CD14-positive monocyte (primary cell): ENCODE results near the gene TMTC2. TPM values are rescaled to one million over a fixed set of nuclear protein-coding genes. Genes with fewer than 3 reads are reported as not detected.
A peak's percentile ranks its signal among the peaks of the same experiment; 100 is the strongest.

ENCODE experiments used
- DNase-seq, 3 donors: peaks; one replicate each; pipeline ENCODE4 v3.0.0-alpha.2; 2011 to 2022
- H2AFZ ChIP-seq: 2 replicates; pipeline ENCODE4 v1.6.0; 2012; ENCODE audit warnings: mild to moderate bottlenecking, low read depth, low read length, inconsistent platforms; ENCODE audit not compliant: insufficient read depth, poor library complexity, severe bottlenecking
- H3K27ac ChIP-seq, 2 donors: 1 replicate in 1 of 2; 2 replicates in 1 of 2; pipeline ENCODE4 v1.5.1; 2012 to 2013; ENCODE audit warnings: low read length in 2 of 2, control low read depth in 1 of 2, inconsistent platforms in 1 of 2, low read depth in 1 of 2, mild to moderate bottlenecking in 1 of 2
- H3K27me3 ChIP-seq, 2 donors: one replicate each; pipeline versions ENCODE4 v1.6.0 to v1.6.1; 2011 to 2013; ENCODE audit warnings: low read length in 2 of 2; ENCODE audit not compliant: control insufficient read depth in 2 of 2, insufficient read depth in 2 of 2
- H3K36me3 ChIP-seq, 2 donors: replicated peaks in 1 of 2; 1 replicate in 1 of 2; 2 replicates in 1 of 2; pipeline versions ENCODE4 v1.5.1 to v1.6.1; 2012 to 2013; ENCODE audit warnings: low read length in 2 of 2, control low read depth in 1 of 2, inconsistent platforms in 1 of 2, mild to moderate bottlenecking in 1 of 2; ENCODE audit not compliant: insufficient read depth in 2 of 2, control insufficient read depth in 1 of 2
- H3K4me1 ChIP-seq, 2 donors: 1 replicate in 1 of 2; 2 replicates in 1 of 2; pipeline versions ENCODE4 v1.5.1 to v1.6.1; 2012 to 2013; ENCODE audit warnings: low read length in 2 of 2, control low read depth in 1 of 2, inconsistent platforms in 1 of 2, mild to moderate bottlenecking in 1 of 2, moderate library complexity in 1 of 2; ENCODE audit not compliant: insufficient read depth in 2 of 2, control insufficient read depth in 1 of 2
- H3K4me2 ChIP-seq: replicated peaks from 2 replicates; pipeline ENCODE3; 2012; ENCODE audit warnings: low read length, moderate library complexity, mild to moderate bottlenecking; ENCODE audit not compliant: poor library complexity, severe bottlenecking; ENCODE audit errors: extremely low read depth
- H3K4me3 ChIP-seq, 3 experiments: fragments of 200-600 bp in 1 of 3; sonication (generic) in 1 of 3; replicated peaks in 1 of 3; 1 replicate in 2 of 3; 2 replicates in 1 of 3; pipeline ENCODE4 v1.5.1; 2011 to 2013; ENCODE audit warnings: low read length in 3 of 3, mild to moderate bottlenecking in 3 of 3, control low read depth in 2 of 3, low read depth in 2 of 3, inconsistent platforms in 1 of 3, moderate library complexity in 1 of 3
- H3K79me2 ChIP-seq: 2 replicates; pipeline ENCODE4 v1.6.0; 2012; ENCODE audit warnings: mild to moderate bottlenecking, control low read depth, inconsistent platforms, low read length, moderate library complexity; ENCODE audit not compliant: insufficient read depth
- H3K9ac ChIP-seq: 2 replicates; pipeline ENCODE4 v1.6.0; 2017; ENCODE audit warnings: low read length, mild to moderate bottlenecking; ENCODE audit not compliant: insufficient read depth, poor library complexity, severe bottlenecking
- H3K9me3 ChIP-seq, 2 donors: replicated peaks in 1 of 2; 1 replicate in 1 of 2; 2 replicates in 1 of 2; pipeline versions ENCODE4 v1.5.1 to v1.6.1; 2012 to 2013; ENCODE audit warnings: low read length in 2 of 2, control low read depth in 1 of 2; ENCODE audit not compliant: control insufficient read depth in 1 of 2, insufficient read depth in 1 of 2
- H4K20me1 ChIP-seq: 2 replicates; pipeline ENCODE4 v1.6.0; 2012; ENCODE audit warnings: mild to moderate bottlenecking, low read length, control low read depth, moderate library complexity; ENCODE audit not compliant: insufficient read depth
- H3K27ac Mint-ChIP-seq, 7 donors: one replicate each; pipeline ENCODE4 v1.8.0; 2020; ENCODE audit warnings: mild to moderate bottlenecking in 7 of 7, mixed read lengths in 7 of 7, moderate library complexity in 6 of 7, inconsistent platforms in 2 of 7
- H3K27me3 Mint-ChIP-seq, 3 donors: one replicate each; pipeline ENCODE4 v1.8.0; 2021 to 2022; ENCODE audit warnings: low read depth in 3 of 3, mild to moderate bottlenecking in 3 of 3, mixed read lengths in 3 of 3, moderate library complexity in 3 of 3, inconsistent platforms in 1 of 3
- H3K36me3 Mint-ChIP-seq, 2 donors: one replicate each; pipeline ENCODE4 v1.8.0; 2020; ENCODE audit warnings: mixed read lengths in 2 of 2, inconsistent platforms in 1 of 2, mild to moderate bottlenecking in 1 of 2
- H3K4me1 Mint-ChIP-seq: one replicate; pipeline ENCODE4 v1.8.0; 2020; ENCODE audit warnings: mild to moderate bottlenecking, mixed read lengths
- H3K4me3 Mint-ChIP-seq, 2 donors: one replicate each; pipeline ENCODE4 v1.8.0; 2020; ENCODE audit warnings: mild to moderate bottlenecking in 2 of 2, mixed read lengths in 2 of 2, moderate library complexity in 1 of 2
- H3K9me3 Mint-ChIP-seq, 7 donors: one replicate each; pipeline ENCODE4 v1.8.0; 2020 to 2022; ENCODE audit warnings: mixed read lengths in 7 of 7, mild to moderate bottlenecking in 6 of 7, moderate library complexity in 6 of 7, inconsistent platforms in 2 of 7
- CTCF ChIP-seq: fragments of 200-600 bp; IDR thresholded peaks from one replicate; pipeline ENCODE4 v1.8.0; 2022; ENCODE audit warnings: antibody characterized with exemption, mild to moderate bottlenecking
- WGBS: methylation state at CpG from one replicate; pipeline ENCODE4 v1.1.5; 2013; ENCODE audit warnings: missing lambda C conversion rate; ENCODE audit not compliant: insufficient coverage; 5-methylcytosine and 5-hydroxymethylcytosine counted together
- intact Hi-C, 2 donors: fragments of 100-400 bp; cut with micrococcal nuclease; formaldehyde crosslinking; loops; one replicate each; pipeline versions ENCODE4 v1.15.0 to v1.15.1; 2023
- polyA plus RNA-seq, 3 donors: library from polyadenylated mRNA; depleted of rRNA in 1 of 3; unstranded in 2 of 3; stranded (reverse) in 1 of 3; fragments of 300-500 nt in 2 of 3; fragments of >200 nt in 1 of 3; fragmentation: Illumina TruSeq in 2 of 3; gene quantifications; 1 replicate in 2 of 3; 2 replicates in 1 of 3; pipeline ENCODE4 v1.2.3, GENCODE V29; 2012 to 2021

TMTC2 gene
- polyA plus RNA-seq, 3 donors: 2.5 to 15.7 (median 3.3) TPM

GRCh38 chr12:82663893-82664292, 22.8 kb upstream of the TMTC2 start:
- Mint-ChIP-seq H3K9me3 (peaks cover 5 to 14% (median 8%) of the 10 kb centered on the region in 7 donors), H3K4me1 (peaks cover 4% of the 10 kb centered on the region), H3K27ac (no peak overlapping the region), H3K36me3 (no peaks in the 10 kb centered on the region), H3K27me3 (peaks cover 0 to 10% (median 5%) of the 10 kb centered on the region in 3 donors), H3K4me3 (no peak overlapping the region)
- Histone ChIP-seq H3K4me1 (no peaks in the 10 kb centered on the region), H4K20me1 (no peaks in the 10 kb centered on the region), H2AFZ (no peak overlapping the region), H3K9ac (no peak overlapping the region), H3K27me3 (no peaks in the 10 kb centered on the region), H3K79me2 (no peaks in the 10 kb centered on the region), H3K4me2 (no peak overlapping the region), H3K27ac (no peak overlapping the region), H3K9me3 (peaks cover 6 to 12% of the 10 kb centered on the region in 2 donors), H3K4me3 (no peak overlapping the region), H3K36me3 (no peaks in the 10 kb centered on the region)
- intact Hi-C loops: no loop called here
- no peak for DNase-seq
- 85% methylated on average over 2 of the region's 7 CpGs for WGBS
- TF ChIP-seq CTCF: no peak

- H3K27ac Mint-ChIP-seq: peak overlapping the region in 1 of 7 donors; percentile 15
- Histone ChIP-seq H3K79me2 (no peaks in the 10 kb centered on the region), H3K36me3 (no peaks in the 10 kb centered on the region), H3K27me3 (no peaks in the 10 kb centered on the region), H3K4me2 (no peak overlapping the region), H3K9ac (no peak overlapping the region), H3K9me3 (no peaks in the 10 kb centered on the region), H3K4me1 (no peaks in the 10 kb centered on the region), H4K20me1 (no peaks in the 10 kb centered on the region), H3K27ac (no peak overlapping the region), H3K4me3 (no peak overlapping the region), H2AFZ (no peak overlapping the region)
- no peak for DNase-seq
- peaks cover 0 to 9% (median 2%) of the 10 kb centered on the region in 7 donors for H3K9me3 Mint-ChIP-seq
- H3K4me1 Mint-ChIP-seq: peaks cover 4% of the 10 kb centered on the region
- 88% methylated on average over 2 of the region's 3 CpGs for WGBS
- TF ChIP-seq CTCF: no peak
- no peak overlapping the region for H3K4me3 Mint-ChIP-seq
- peaks cover 0 to 8% (median 5%) of the 10 kb centered on the region in 3 donors for H3K27me3 Mint-ChIP-seq
- intact Hi-C loops: no loop called here
- no peaks in the 10 kb centered on the region for H3K36me3 Mint-ChIP-seq
Measured at GRCh38 chr12:82665142-82665923, 21.4 kb upstream of the TMTC2 start.
